LNCaP clone FGC (cell line): ENCODE data around the gene LPCAT1.
"Not testable (repeated sequence)": the region's sequence is repeated elsewhere in the genome, so short reads cannot be mapped to it uniquely, and the experiment has no call there.

Source experiments
- DNase-seq: peaks from one replicate; pipeline ENCODE4 v3.0.0-alpha.2; 2011; ENCODE audit warnings: low read depth
- H3K4me3 ChIP-seq: 2 replicates; pipeline ENCODE4 v1.5.1; 2011; ENCODE audit warnings: mild to moderate bottlenecking, low read depth, low read length, control low read depth
- CTCF ChIP-seq: IDR thresholded peaks from 2 replicates; pipeline ENCODE4 v1.5.1; 2012; ENCODE audit warnings: mild to moderate bottlenecking; ENCODE audit not compliant: control insufficient read depth, insufficient read depth; ENCODE audit errors: extremely low read depth

The LPCAT1 gene

GRCh38 chr5:1517838-1518237, 5.9 kb downstream of the LPCAT1 start:
- no peak for TF ChIP-seq CTCF
- H3K4me3 ChIP-seq = no peak overlapping the region
- no peak for DNase-seq

DNA sequence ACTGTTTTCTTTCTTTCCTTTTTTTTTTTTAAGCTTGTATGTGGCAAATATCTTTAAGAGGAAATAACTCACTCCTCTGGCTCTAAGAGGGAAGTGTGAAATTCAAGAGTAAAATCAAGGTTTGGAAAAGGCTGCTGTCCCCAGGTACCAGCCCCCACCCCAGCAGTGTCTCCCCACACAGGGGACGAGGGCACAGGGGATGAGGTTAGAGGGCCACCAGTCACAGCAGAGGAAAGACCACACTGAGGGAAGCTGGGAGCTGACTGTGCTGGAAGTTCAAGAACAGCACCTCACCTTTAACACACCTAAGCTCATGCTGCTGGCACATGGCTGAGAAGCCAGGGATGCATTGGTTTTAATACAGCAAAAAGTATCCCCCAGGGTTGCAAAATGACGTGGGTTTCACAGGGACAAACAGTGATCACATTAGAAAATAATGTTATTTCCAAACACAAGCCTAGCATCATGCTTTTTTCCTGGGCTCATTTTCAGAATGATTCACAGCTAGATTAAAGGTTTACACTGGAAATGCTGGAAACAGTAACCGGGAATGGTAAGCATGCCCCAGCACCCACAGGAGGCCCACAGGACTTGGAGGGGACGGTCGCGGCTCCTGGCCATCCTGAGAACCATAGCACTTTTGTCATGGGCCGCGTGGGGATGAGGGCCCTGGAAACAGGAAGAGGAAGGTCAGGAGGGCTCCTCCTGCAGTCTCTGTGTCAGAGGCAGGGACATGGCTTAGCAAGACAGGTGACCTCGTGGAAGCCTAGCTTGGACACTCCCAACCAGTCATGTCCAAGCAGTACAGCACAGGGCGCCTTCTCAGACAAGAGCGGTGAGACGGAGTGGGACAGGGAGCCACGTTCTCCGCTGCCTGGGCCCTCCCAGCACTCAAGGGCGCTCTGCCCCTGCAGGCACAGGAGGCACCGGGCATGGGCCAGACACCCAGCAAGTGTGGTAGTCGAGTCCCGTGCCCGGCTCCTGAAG, 6.9 kb downstream of the LPCAT1 start:
- DNase-seq = no peak
- no peak overlapping the region for H3K4me3 ChIP-seq
- no peak for TF ChIP-seq CTCF

DNA sequence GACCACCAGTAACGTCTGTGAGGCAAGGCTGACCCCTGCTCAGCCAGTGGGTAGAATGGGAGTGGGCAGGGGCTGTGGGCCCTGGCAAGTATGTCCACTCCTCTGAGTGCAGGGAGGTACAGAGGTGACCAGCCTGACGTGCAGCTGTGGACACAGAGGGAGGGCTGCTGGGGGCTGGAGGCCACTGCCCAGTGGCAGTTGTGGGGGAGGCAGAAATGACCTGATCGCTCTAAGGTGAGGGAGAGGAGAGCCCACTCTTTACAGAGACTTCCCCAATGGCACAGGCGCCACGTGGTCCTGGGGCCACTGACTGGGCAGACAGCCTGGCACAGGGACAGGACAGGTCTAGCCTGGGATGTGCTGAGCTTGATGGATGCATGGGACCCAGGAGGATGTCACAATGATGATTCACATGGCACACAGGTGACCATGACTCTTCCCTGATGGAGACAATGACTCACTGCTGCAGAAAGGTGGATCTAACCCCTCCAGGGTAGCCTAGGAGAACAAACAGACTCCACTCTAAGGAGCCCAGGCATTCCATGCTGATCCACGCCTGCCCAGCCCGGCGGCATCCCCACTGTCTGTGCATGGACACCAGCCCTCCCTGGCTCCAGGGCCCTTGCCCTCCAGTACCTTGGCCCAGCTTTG, 7.7 kb downstream of the LPCAT1 start:
- no peak overlapping the region for H3K4me3 ChIP-seq
- TF ChIP-seq CTCF = no peak
- no peak for DNase-seq

- H3K4me3 ChIP-seq = no peak overlapping the region
- DNase-seq = no peak
- TF ChIP-seq CTCF = no peak
Observed at GRCh38 chr5:1515311-1515920, 8.3 kb downstream of the LPCAT1 start.

DNA sequence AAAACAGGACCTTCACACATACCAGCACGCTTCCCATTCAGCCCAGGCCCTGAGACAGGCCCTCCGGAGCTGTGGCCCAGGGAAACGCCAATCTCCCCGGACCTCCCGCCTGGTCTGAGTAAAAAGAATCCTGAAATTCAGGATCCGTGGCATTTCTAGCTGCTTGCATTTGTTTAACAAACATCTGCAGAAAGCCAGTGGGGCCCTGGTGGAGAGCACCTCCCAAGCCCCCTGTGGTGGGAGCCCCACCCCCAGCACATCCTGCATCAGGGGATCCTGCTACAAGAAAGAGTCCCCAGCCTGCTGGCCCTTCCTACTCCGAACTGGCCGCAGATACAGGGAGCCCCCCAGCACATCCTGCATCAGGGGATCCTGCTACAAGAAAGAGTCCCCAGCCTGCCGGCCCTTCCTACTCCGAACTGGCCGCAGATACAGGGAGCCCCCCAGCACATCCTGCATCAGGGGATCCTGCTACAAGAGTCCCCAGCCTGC, 8.9 kb downstream of the LPCAT1 start:
- not testable (repeated sequence) for H3K4me3 ChIP-seq, DNase-seq

DNA sequence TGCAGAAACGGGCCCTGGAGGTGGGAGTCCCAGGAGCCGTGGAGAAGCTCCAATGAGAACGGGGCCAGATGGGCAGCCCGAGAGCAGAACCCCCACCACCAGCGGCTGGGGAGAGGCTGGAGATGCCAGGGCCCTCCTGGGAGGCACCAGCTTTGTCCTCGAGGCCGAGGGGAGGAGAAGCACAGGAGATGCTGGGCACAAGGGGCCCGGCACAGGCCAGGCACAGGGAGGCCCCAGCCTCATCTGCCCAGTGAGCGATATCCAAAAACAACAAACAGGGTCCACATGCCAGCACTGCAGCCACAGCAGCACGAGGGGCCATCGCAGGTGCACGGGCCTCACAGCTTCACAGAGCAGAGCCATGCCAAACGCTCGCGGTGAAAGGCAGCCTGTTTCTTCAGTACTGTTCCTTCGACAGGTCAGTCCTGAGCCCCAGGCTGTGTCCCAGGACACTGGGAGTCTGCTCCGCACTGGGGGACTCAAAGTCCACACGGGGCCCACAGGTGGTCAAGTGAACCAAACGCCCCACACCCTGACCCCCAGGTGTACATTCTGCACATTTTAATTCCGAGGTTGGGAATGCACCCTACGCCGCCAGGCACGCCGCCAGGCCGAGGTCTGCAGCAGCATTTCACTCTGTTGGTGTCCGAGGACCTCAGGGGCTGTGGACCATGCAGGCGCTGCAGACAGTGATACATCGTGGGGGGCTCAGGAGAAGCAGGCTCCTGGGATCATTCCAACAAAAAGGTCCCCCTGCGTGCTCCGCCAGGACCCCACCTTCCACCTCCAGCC, 9.5 kb downstream of the LPCAT1 start:
- no peak overlapping the region for H3K4me3 ChIP-seq

More for the DNA sequence above, 9.5 kb downstream of the LPCAT1 start:
- DNase-seq = no peak
- no peak for TF ChIP-seq CTCF
